WTC11 (cell line): ENCODE results near the gene SOCS7. TPM values are rescaled to one million over a fixed set of nuclear protein-coding genes. Genes with fewer than 3 reads are reported as not detected.

Experiments
- ATAC-seq: fragments of 200-7000 bp; cut with Tn5 transposase; 2 replicates; pipeline ENCODE4 v1.10.0; 2021; ENCODE audit warnings: mild to moderate bottlenecking, moderate library complexity
- CTCF ChIA-PET: fragments of 300-600 bp; sonication (Branson Sonifier 250); formaldehyde crosslinking; loops from one replicate; lab custom pipeline; 2021; ENCODE audit warnings: antibody characterized with exemption; lab: Charles Lee
- POLR2A ChIA-PET: fragments of 350-600 bp; sonication (Branson Sonifier 250); formaldehyde crosslinking; loops from one replicate; lab custom pipeline; 2021; ENCODE audit warnings: antibody characterized with exemption; lab: Charles Lee
- DNase-seq: peaks from one replicate; pipeline ENCODE4 v3.0.0; 2021; ENCODE audit warnings: low spot score
- H3K27ac Mint-ChIP-seq: 2 replicates; pipeline ENCODE4 v1.8.0; 2021; ENCODE audit warnings: mixed read lengths
- H3K27me3 Mint-ChIP-seq: 2 replicates; pipeline ENCODE4 v1.8.0; 2021; ENCODE audit warnings: low read depth, mild to moderate bottlenecking, moderate library complexity, mixed read lengths
- H3K36me3 Mint-ChIP-seq: 2 replicates; pipeline ENCODE4 v1.8.0; 2021; ENCODE audit warnings: mixed read lengths
- H3K4me1 Mint-ChIP-seq: 2 replicates; pipeline ENCODE4 v1.8.0; 2022; ENCODE audit warnings: mixed read lengths
- H3K4me3 Mint-ChIP-seq: 2 replicates; pipeline ENCODE4 v1.8.0; 2021; ENCODE audit warnings: mild to moderate bottlenecking, moderate library complexity, mixed read lengths
- H3K9me3 Mint-ChIP-seq: 2 replicates; pipeline ENCODE4 v1.8.0; 2021; ENCODE audit warnings: mixed read lengths
- EMX1 ChIP-seq: fragments of 250-450 bp; sonication (Bioruptor Pico); IDR thresholded peaks from 2 replicates; pipeline ENCODE4 v1.8.0; 2021; ENCODE audit warnings: mild to moderate bottlenecking
- GABPB1 ChIP-seq: sonication (generic); formaldehyde crosslinking; IDR thresholded peaks from 2 replicates; pipeline ENCODE4 v1.8.1; 2023; ENCODE audit warnings: mild to moderate bottlenecking, missing genetic modification reagents
- GRHL2 ChIP-seq: fragments of 250-450 bp; sonication (Bioruptor Pico); IDR thresholded peaks from 2 replicates; pipeline ENCODE4 v1.8.0; 2022; ENCODE audit warnings: mild to moderate bottlenecking, moderate library complexity; ENCODE audit not compliant: insufficient replicate concordance, severe bottlenecking
- JAZF1 ChIP-seq: fragments of 250-450 bp; sonication (Bioruptor Pico); IDR thresholded peaks from 2 replicates; pipeline ENCODE4 v1.9.0; 2021; ENCODE audit warnings: moderate library complexity, mild to moderate bottlenecking, inconsistent platforms
- MLX ChIP-seq: sonication (generic); formaldehyde crosslinking; IDR thresholded peaks from 2 replicates; pipeline ENCODE4 v1.8.1; 2023; ENCODE audit warnings: mild to moderate bottlenecking, missing genetic modification reagents, moderate library complexity
- NR1H2 ChIP-seq: sonication (generic); formaldehyde crosslinking; IDR thresholded peaks from 2 replicates; pipeline ENCODE4 v1.9.0; 2021; ENCODE audit warnings: mild to moderate bottlenecking, moderate library complexity, missing genetic modification reagents
- SMAD3 ChIP-seq: sonication (generic); formaldehyde crosslinking; IDR thresholded peaks from 2 replicates; pipeline ENCODE4 v1.8.0; 2022; ENCODE audit warnings: missing genetic modification reagents, mild to moderate bottlenecking, borderline replicate concordance
- SMAD4 ChIP-seq: sonication (generic); formaldehyde crosslinking; IDR thresholded peaks from 2 replicates; pipeline ENCODE4 v1.8.0; 2022; ENCODE audit warnings: mild to moderate bottlenecking, missing genetic modification reagents
- ZNF138 ChIP-seq: sonication (generic); formaldehyde crosslinking; conservative IDR thresholded peaks from 2 replicates; pipeline ENCODE4 v1.8.1; 2022; ENCODE audit warnings: mild to moderate bottlenecking, moderate library complexity, missing genetic modification reagents
- ZNF317 ChIP-seq: sonication (generic); formaldehyde crosslinking; IDR thresholded peaks from 2 replicates; pipeline ENCODE4 v1.8.1; 2023; ENCODE audit warnings: low read depth, mild to moderate bottlenecking, moderate library complexity, missing genetic modification reagents, borderline replicate concordance
- total RNA-seq: library from RNA; stranded (reverse); gene quantifications from 3 replicates; pipeline ENCODE4 v1.2.3, GENCODE V29; 2021
- TF ChIP-seq, protein P1 (sequence below): sonication (generic); formaldehyde crosslinking; IDR thresholded peaks from 2 replicates; pipeline ENCODE4 v1.8.0; 2023; ENCODE audit warnings: missing genetic modification reagents
- TF ChIP-seq, protein P2 (sequence below): sonication (generic); formaldehyde crosslinking; IDR thresholded peaks from 2 replicates; pipeline ENCODE4 v1.8.1; 2023; ENCODE audit warnings: mild to moderate bottlenecking, missing genetic modification reagents, moderate library complexity
- TF ChIP-seq, protein P3 (sequence below): sonication (generic); formaldehyde crosslinking; IDR thresholded peaks from 2 replicates; pipeline ENCODE4 v1.8.0; 2022; ENCODE audit warnings: mild to moderate bottlenecking, missing genetic modification reagents
- TF ChIP-seq, protein P4 (sequence below): sonication (generic); formaldehyde crosslinking; IDR thresholded peaks from 2 replicates; pipeline ENCODE4 v1.8.0; 2023; ENCODE audit warnings: missing genetic modification reagents, mild to moderate bottlenecking, borderline replicate concordance
- TF ChIP-seq, protein P5 (sequence below): sonication (generic); formaldehyde crosslinking; IDR thresholded peaks from 2 replicates; pipeline ENCODE4 v1.8.1; 2022; ENCODE audit warnings: low read depth, mild to moderate bottlenecking, moderate library complexity, missing genetic modification reagents, borderline replicate concordance
- TF ChIP-seq, protein P6 (sequence below): sonication (generic); formaldehyde crosslinking; IDR thresholded peaks from 2 replicates; pipeline ENCODE4 v1.8.0; 2022; ENCODE audit warnings: mild to moderate bottlenecking, missing genetic modification reagents

SOCS7 gene
- total RNA-seq, 1 experiment from 2014 or later = 33.6 TPM

- TF ChIP-seq, protein P1, sequence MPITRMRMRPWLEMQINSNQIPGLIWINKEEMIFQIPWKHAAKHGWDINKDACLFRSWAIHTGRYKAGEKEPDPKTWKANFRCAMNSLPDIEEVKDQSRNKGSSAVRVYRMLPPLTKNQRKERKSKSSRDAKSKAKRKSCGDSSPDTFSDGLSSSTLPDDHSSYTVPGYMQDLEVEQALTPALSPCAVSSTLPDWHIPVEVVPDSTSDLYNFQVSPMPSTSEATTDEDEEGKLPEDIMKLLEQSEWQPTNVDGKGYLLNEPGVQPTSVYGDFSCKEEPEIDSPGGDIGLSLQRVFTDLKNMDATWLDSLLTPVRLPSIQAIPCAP (CRISPR knock-in tag) = no peak
- TF ChIP-seq GRHL2 (CRISPR knock-in tag) (no peak), JAZF1 (CRISPR knock-in tag) (no peak)
Measured at GRCh38 chr17:38350035-38350434, 1.6 kb upstream of the SOCS7 start (continued).

GRCh38 chr17:38352245-38353085 lies 821 bp downstream of the SOCS7 start:
- TF ChIP-seq, protein P2, sequence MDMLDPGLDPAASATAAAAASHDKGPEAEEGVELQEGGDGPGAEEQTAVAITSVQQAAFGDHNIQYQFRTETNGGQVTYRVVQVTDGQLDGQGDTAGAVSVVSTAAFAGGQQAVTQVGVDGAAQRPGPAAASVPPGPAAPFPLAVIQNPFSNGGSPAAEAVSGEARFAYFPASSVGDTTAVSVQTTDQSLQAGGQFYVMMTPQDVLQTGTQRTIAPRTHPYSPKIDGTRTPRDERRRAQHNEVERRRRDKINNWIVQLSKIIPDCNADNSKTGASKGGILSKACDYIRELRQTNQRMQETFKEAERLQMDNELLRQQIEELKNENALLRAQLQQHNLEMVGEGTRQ = no peak
- TF ChIP-seq GABPB1 (CRISPR knock-in tag) = 0 out of 2 replicates have a peak, but pooled peaks have one; percentile 4
- TF ChIP-seq, protein P3, sequence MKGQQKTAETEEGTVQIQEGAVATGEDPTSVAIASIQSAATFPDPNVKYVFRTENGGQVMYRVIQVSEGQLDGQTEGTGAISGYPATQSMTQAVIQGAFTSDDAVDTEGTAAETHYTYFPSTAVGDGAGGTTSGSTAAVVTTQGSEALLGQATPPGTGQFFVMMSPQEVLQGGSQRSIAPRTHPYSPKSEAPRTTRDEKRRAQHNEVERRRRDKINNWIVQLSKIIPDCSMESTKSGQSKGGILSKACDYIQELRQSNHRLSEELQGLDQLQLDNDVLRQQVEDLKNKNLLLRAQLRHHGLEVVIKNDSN (CRISPR knock-in tag) = peak; percentile 24; the same call in 1 of the 2 replicates
- TF ChIP-seq, all 79 proteins: peak for 2
- ATAC-seq = peak; percentile 30
- CTCF ChIA-PET = interaction anchor here (0.6 to 4.7 kb wide), 17 partner anchors 9 to 315 kb away, joined by 3 to 51 read pairs (median 7); no protein-coding TSS in a partner anchor
- Mint-ChIP-seq H3K36me3 (no peaks in the 10 kb centered on the region), H3K9me3 (no peaks in the 10 kb centered on the region), H3K4me3 (peak overlapping the region; percentile 76), H3K4me1 (peaks cover 50% of the 10 kb centered on the region), H3K27me3 (no peaks in the 10 kb centered on the region; the same call in 1 of the 2 replicates), H3K27ac (no peak overlapping the region)
- POLR2A ChIA-PET = interaction anchor here (0.7 to 1.1 kb wide), 2 partner anchors 27 to 63 kb away, joined by 3 to 5 read pairs; no protein-coding TSS in a partner anchor
- peak; percentile 37 for DNase-seq

GRCh38 chr17:38353086-38353604 lies 1.5 kb downstream of the SOCS7 start:
- Mint-ChIP-seq H3K9me3 (no peaks in the 10 kb centered on the region), H3K27ac (no peak overlapping the region), H3K4me3 (peak overlapping the region; percentile 76), H3K36me3 (no peaks in the 10 kb centered on the region), H3K4me1 (peaks cover 56% of the 10 kb centered on the region), H3K27me3 (no peaks in the 10 kb centered on the region; the same call in 1 of the 2 replicates)
- DNase-seq (no peak), ATAC-seq (no peak)
- POLR2A ChIA-PET = interaction anchor here (0.6 to 1.1 kb wide), 3 partner anchors 27 to 62 kb away, joined by 3 to 5 read pairs (median 3); no protein-coding TSS in a partner anchor
- CTCF ChIA-PET = interaction anchor here (0.7 to 4.7 kb wide), 14 partner anchors 11 to 315 kb away, joined by 3 to 51 read pairs (median 8); no protein-coding TSS in a partner anchor
- no peak for TF ChIP-seq ZNF317 (CRISPR knock-in tag)
- TF ChIP-seq, protein P4, sequence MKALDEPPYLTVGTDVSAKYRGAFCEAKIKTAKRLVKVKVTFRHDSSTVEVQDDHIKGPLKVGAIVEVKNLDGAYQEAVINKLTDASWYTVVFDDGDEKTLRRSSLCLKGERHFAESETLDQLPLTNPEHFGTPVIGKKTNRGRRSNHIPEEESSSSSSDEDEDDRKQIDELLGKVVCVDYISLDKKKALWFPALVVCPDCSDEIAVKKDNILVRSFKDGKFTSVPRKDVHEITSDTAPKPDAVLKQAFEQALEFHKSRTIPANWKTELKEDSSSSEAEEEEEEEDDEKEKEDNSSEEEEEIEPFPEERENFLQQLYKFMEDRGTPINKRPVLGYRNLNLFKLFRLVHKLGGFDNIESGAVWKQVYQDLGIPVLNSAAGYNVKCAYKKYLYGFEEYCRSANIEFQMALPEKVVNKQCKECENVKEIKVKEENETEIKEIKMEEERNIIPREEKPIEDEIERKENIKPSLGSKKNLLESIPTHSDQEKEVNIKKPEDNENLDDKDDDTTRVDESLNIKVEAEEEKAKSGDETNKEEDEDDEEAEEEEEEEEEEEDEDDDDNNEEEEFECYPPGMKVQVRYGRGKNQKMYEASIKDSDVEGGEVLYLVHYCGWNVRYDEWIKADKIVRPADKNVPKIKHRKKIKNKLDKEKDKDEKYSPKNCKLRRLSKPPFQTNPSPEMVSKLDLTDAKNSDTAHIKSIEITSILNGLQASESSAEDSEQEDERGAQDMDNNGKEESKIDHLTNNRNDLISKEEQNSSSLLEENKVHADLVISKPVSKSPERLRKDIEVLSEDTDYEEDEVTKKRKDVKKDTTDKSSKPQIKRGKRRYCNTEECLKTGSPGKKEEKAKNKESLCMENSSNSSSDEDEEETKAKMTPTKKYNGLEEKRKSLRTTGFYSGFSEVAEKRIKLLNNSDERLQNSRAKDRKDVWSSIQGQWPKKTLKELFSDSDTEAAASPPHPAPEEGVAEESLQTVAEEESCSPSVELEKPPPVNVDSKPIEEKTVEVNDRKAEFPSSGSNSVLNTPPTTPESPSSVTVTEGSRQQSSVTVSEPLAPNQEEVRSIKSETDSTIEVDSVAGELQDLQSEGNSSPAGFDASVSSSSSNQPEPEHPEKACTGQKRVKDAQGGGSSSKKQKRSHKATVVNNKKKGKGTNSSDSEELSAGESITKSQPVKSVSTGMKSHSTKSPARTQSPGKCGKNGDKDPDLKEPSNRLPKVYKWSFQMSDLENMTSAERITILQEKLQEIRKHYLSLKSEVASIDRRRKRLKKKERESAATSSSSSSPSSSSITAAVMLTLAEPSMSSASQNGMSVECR (CRISPR knock-in tag) = no peak
- no peak for TF ChIP-seq SMAD4 (CRISPR knock-in tag)
- TF ChIP-seq EMX1 (CRISPR knock-in tag) = no peak
- TF ChIP-seq NR1H2 = no peak
- no peak for TF ChIP-seq ZNF138 (CRISPR knock-in tag)
- TF ChIP-seq, protein P3 (CRISPR knock-in tag) = no peak
- no peak for TF ChIP-seq GABPB1 (CRISPR knock-in tag)
- TF ChIP-seq, protein P5, sequence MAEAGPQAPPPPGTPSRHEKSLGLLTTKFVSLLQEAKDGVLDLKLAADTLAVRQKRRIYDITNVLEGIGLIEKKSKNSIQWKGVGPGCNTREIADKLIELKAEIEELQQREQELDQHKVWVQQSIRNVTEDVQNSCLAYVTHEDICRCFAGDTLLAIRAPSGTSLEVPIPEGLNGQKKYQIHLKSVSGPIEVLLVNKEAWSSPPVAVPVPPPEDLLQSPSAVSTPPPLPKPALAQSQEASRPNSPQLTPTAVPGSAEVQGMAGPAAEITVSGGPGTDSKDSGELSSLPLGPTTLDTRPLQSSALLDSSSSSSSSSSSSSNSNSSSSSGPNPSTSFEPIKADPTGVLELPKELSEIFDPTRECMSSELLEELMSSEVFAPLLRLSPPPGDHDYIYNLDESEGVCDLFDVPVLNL (CRISPR knock-in tag) = no peak
- no peak for TF ChIP-seq SMAD3
- TF ChIP-seq, protein P6, sequence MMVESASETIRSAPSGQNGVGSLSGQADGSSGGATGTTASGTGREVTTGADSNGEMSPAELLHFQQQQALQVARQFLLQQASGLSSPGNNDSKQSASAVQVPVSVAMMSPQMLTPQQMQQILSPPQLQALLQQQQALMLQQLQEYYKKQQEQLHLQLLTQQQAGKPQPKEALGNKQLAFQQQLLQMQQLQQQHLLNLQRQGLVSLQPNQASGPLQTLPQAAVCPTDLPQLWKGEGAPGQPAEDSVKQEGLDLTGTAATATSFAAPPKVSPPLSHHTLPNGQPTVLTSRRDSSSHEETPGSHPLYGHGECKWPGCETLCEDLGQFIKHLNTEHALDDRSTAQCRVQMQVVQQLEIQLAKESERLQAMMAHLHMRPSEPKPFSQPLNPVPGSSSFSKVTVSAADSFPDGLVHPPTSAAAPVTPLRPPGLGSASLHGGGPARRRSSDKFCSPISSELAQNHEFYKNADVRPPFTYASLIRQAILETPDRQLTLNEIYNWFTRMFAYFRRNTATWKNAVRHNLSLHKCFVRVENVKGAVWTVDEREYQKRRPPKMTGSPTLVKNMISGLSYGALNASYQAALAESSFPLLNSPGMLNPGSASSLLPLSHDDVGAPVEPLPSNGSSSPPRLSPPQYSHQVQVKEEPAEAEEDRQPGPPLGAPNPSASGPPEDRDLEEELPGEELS = no peak
- TF ChIP-seq MLX (CRISPR knock-in tag) = no peak
